Endothelial cell of umbilical vein (primary cell): ENCODE results near the gene STYX. TPM values are rescaled to one million over a fixed set of nuclear protein-coding genes. Genes with fewer than 3 reads are reported as not detected.
A peak's percentile ranks its signal among the peaks of the same experiment; 100 is the strongest.

Source experiments
- BruUV-seq: library from RNA; stranded (reverse); fragments of 400-500 nt; replicated peaks from 2 replicates; lab custom pipeline; 2021; lab: Mats Ljungman, UMichigan
- CTCF ChIA-PET: fragments of 300-600, 350-600 bp; sonication (Branson Sonifier 250); formaldehyde crosslinking; loops from one replicate; lab custom pipeline; 2021; ENCODE audit warnings: antibody characterized with exemption, inconsistent platforms; lab: Charles Lee
- POLR2A ChIA-PET: fragments of 300-600, 350-600 bp; sonication (Branson Sonifier 250); formaldehyde crosslinking; loops from one replicate; lab custom pipeline; 2021; ENCODE audit warnings: antibody characterized with exemption, inconsistent platforms; lab: Charles Lee
- DNase-seq: peaks from one replicate; pipeline ENCODE4 v3.0.0-alpha.2; 2011; ENCODE audit warnings: low read depth, low spot score
- FAIRE-seq: peaks from 2 replicates; lab custom pipeline; 2011; peaks lifted over from hg19 to GRCh38; lab: Jason Lieb, UNC
- H2AFZ ChIP-seq: 2 replicates; pipeline ENCODE4 v1.6.0; 2012; ENCODE audit warnings: low read depth, low read length, control low read depth, inconsistent platforms
- H3K27ac ChIP-seq: 2 replicates; pipeline ENCODE4 v1.5.1; 2011; ENCODE audit warnings: low read depth, mild to moderate bottlenecking, control low read depth, low read length, moderate library complexity; ENCODE audit not compliant: insufficient read depth
- H3K27me3 ChIP-seq, 2 experiments: 2 replicates each; pipeline versions ENCODE4 v1.6.0 to v1.6.1; 2011; ENCODE audit warnings: low read length in 2 of 2, mixed read lengths in 1 of 2; ENCODE audit not compliant: control insufficient read depth in 2 of 2, insufficient read depth in 2 of 2
- H3K36me3 ChIP-seq, 2 experiments: 2 replicates in 1 of 2; 3 replicates in 1 of 2; pipeline ENCODE4 v1.5.1; 2011; ENCODE audit warnings: low read length in 2 of 2, mild to moderate bottlenecking in 1 of 2, moderate library complexity in 1 of 2; ENCODE audit not compliant: control insufficient read depth in 2 of 2, insufficient read depth in 2 of 2; ENCODE audit errors: extremely low read depth in 1 of 2
- H3K4me1 ChIP-seq: 3 replicates; pipeline ENCODE4 v1.5.1; 2011; ENCODE audit warnings: mild to moderate bottlenecking, low read length; ENCODE audit not compliant: control insufficient read depth, insufficient read depth; ENCODE audit errors: extremely low read depth
- H3K4me2 ChIP-seq: 2 replicates; pipeline ENCODE4 v1.6.1; 2011; ENCODE audit warnings: low read length, control low read depth, mixed read lengths; ENCODE audit not compliant: insufficient read depth
- H3K4me3 ChIP-seq, 3 experiments: fragments of 200-600 bp in 1 of 3; sonication (generic), shearing (Covaris generic) in 1 of 3; replicated peaks in 1 of 3; 2 replicates each; pipeline ENCODE4 v1.5.1; 2011 to 2016; ENCODE audit warnings: control low read depth in 3 of 3, low read length in 3 of 3, mild to moderate bottlenecking in 2 of 3, inconsistent platforms in 1 of 3, low read depth in 1 of 3, moderate library complexity in 1 of 3; ENCODE audit not compliant: insufficient read depth in 1 of 3
- H3K79me2 ChIP-seq: 2 replicates; pipeline ENCODE4 v1.6.0; 2012; ENCODE audit warnings: low read length, inconsistent platforms; ENCODE audit not compliant: control insufficient read depth, insufficient read depth
- H3K9ac ChIP-seq: replicated peaks from 2 replicates; pipeline ENCODE3; 2011; ENCODE audit warnings: low read length, control low read depth; ENCODE audit not compliant: insufficient read depth; ENCODE audit errors: extremely low read depth
- H3K9me1 ChIP-seq: replicated peaks from 3 replicates; pipeline ENCODE4 v1.6.0; 2011; ENCODE audit warnings: mild to moderate bottlenecking, low read length; ENCODE audit not compliant: control insufficient read depth, insufficient read depth; ENCODE audit errors: extremely low read depth
- H3K9me3 ChIP-seq: replicated peaks from 2 replicates; pipeline ENCODE4 v1.5.1; 2012; ENCODE audit warnings: low read length, inconsistent platforms; ENCODE audit not compliant: control insufficient read depth, insufficient read depth
- H4K20me1 ChIP-seq: replicated peaks from 2 replicates; pipeline ENCODE3; 2011; ENCODE audit warnings: mild to moderate bottlenecking, low read length; ENCODE audit not compliant: control insufficient read depth, insufficient read depth; ENCODE audit errors: extremely low read depth
- CTCF ChIP-seq, 2 donors: IDR thresholded peaks; 1 replicate in 1 of 2; 2 replicates in 1 of 2; pipeline ENCODE4 v1.5.1; 2011; ENCODE audit warnings: low read length in 2 of 2, mild to moderate bottlenecking in 2 of 2, moderate library complexity in 2 of 2, control low read depth in 1 of 2, inconsistent platforms in 1 of 2, low read depth in 1 of 2; ENCODE audit not compliant: insufficient read depth in 1 of 2; ENCODE audit errors: extremely low read depth in 1 of 2
- EZH2 ChIP-seq: IDR thresholded peaks from 2 replicates; pipeline ENCODE4 v1.6.1; 2012; ENCODE audit warnings: borderline replicate concordance, low read depth, mild to moderate bottlenecking, moderate library complexity, low read length, inconsistent platforms; ENCODE audit not compliant: severe bottlenecking
- FOS ChIP-seq: IDR thresholded peaks from 2 replicates; pipeline ENCODE4 v1.6.1; 2011; ENCODE audit warnings: mild to moderate bottlenecking, low read length, moderate library complexity, borderline replicate concordance; ENCODE audit not compliant: insufficient read depth
- GATA2 ChIP-seq: IDR thresholded peaks from 2 replicates; pipeline ENCODE4 v1.7.0; 2011; ENCODE audit warnings: low read depth, mild to moderate bottlenecking, moderate library complexity, mixed read lengths, low read length; ENCODE audit not compliant: insufficient read length, insufficient read depth
- JUN ChIP-seq: IDR thresholded peaks from 2 replicates; pipeline ENCODE4 v1.6.1; 2011; ENCODE audit warnings: borderline replicate concordance, low read depth; ENCODE audit not compliant: insufficient read length, insufficient read depth
- MAX ChIP-seq: IDR thresholded peaks from 2 replicates; pipeline ENCODE4 v1.6.1; 2011; ENCODE audit not compliant: insufficient read depth, insufficient read length
- MYC ChIP-seq: IDR thresholded peaks from one replicate; pipeline ENCODE4 v1.6.1; 2011; ENCODE audit warnings: mild to moderate bottlenecking, low read depth, low read length
- POLR2A ChIP-seq: IDR thresholded peaks from 2 replicates; pipeline ENCODE4 v1.6.1; 2012; ENCODE audit warnings: low read depth, mild to moderate bottlenecking, control low read depth, low read length
- POLR2AphosphoS5 ChIP-seq: IDR thresholded peaks from 2 replicates; pipeline ENCODE4 v1.6.1; 2012; ENCODE audit warnings: low read depth, mild to moderate bottlenecking, control low read depth, low read length, moderate library complexity; ENCODE audit not compliant: insufficient read depth
- dilution Hi-C: fragments of 300-500 bp; cut with MboI; formaldehyde crosslinking; loops from one replicate; pipeline ENCODE4 v1.15.0; 2019; ENCODE audit warnings: low sequenced_read_pairs; ENCODE audit not compliant: extremely low pct_ligation_motif_present
- intact Hi-C: fragments of 100-400 bp; cut with micrococcal nuclease; formaldehyde crosslinking; loops from one replicate; pipeline ENCODE4 v1.10.0; 2022
- polyA plus RNA-seq, 4 experiments: library from polyadenylated mRNA; depleted of rRNA in 3 of 4; stranded (reverse) in 3 of 4; unstranded in 1 of 4; fragments of >200 nt; gene quantifications; 2 replicates each; pipeline versions ENCODE4 v1.2.1 to v1.2.3, GENCODE V29; 2011 to 2012; ENCODE audit warnings: missing spikeins in 1 of 4
- total RNA-seq: library from RNA; stranded (reverse); gene quantifications from 2 replicates; pipeline ENCODE4 v1.2.3, GENCODE V29; 2021

STYX gene
- total and polyA plus RNA-seq, 2 donors (not counting 3 experiments of a cell fraction or from before 2014, with no cell fraction given) = 6.2 to 21.3 TPM

GRCh38 chr14:52790756-52791222, 60.8 kb downstream of the STYX start:
- BruUV-seq = no TSS peak
- H3K36me3 ChIP-seq = no peaks in the 10 kb centered on the region
- H3K79me2 ChIP-seq = peaks cover 51% of the 10 kb centered on the region
- DNase-seq (no peak), FAIRE-seq (no peak)
- CTCF ChIA-PET = interaction anchor here (0.6 to 1.5 kb wide), 4 partner anchors 10 to 1557 kb away, joined by 3 to 4 read pairs (median 4); no protein-coding TSS in a partner anchor
- POLR2A ChIA-PET = interaction anchor here (1.7 to 2.2 kb wide), 3 partner anchors 61 to 237 kb away, joined by 5 to 8 read pairs (median 5); partner anchors contain the start of genes GPR137C, PSMC6 and STYX
- TF ChIP-seq FOS (no peak), EZH2 (no peak), CTCF (IDR thresholded peaks at IDR 0.05; ENCODE audit: extremely low read depth in 1 of 2, insufficient read depth in 1 of 2, low read depth in 1 of 2, low read length in 2 of 2) (no peak), POLR2A (no peak), JUN (no peak), MYC (no peak), GATA2 (no peak), MAX (no peak), POLR2AphosphoS5 (no peak)
- peak overlapping the region; percentile 66 for H3K27ac ChIP-seq
- H4K20me1 ChIP-seq = no peaks in the 10 kb centered on the region
- peak overlapping the region; percentile 92 for H3K4me2 ChIP-seq
- peak overlapping the region; percentile 52 for H2AFZ ChIP-seq
- H3K4me3 ChIP-seq = peak overlapping the region; percentile 61 to 99 (median 84)
- no peaks in the 10 kb centered on the region for H3K9me3 ChIP-seq
- H3K9me1 ChIP-seq = no peaks in the 10 kb centered on the region
- dilution Hi-C loops = no loop called here
- H3K4me1 ChIP-seq = peaks cover 25% of the 10 kb centered on the region
- peak overlapping the region; percentile 88 for H3K9ac ChIP-seq
- intact Hi-C loops = loop anchor here (1.0 to 5.0 kb wide), 6 partner anchors 50 to 238 kb away; partner anchors contain the start of genes FERMT2, GPR137C, PSMC6 and TXNDC16
- no peaks in the 10 kb centered on the region for H3K27me3 ChIP-seq
